GM18526 (cell line): ENCODE measurements around the gene KCNK10.

Experiments
- POLR2A ChIP-seq: IDR thresholded peaks from 3 replicates; pipeline ENCODE4 v1.6.1; 2011; ENCODE audit not compliant: insufficient read length; ENCODE audit errors: extremely low read depth

The KCNK10 gene, protein sequence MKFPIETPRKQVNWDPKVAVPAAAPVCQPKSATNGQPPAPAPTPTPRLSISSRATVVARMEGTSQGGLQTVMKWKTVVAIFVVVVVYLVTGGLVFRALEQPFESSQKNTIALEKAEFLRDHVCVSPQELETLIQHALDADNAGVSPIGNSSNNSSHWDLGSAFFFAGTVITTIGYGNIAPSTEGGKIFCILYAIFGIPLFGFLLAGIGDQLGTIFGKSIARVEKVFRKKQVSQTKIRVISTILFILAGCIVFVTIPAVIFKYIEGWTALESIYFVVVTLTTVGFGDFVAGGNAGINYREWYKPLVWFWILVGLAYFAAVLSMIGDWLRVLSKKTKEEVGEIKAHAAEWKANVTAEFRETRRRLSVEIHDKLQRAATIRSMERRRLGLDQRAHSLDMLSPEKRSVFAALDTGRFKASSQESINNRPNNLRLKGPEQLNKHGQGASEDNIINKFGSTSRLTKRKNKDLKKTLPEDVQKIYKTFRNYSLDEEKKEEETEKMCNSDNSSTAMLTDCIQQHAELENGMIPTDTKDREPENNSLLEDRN

DNA sequence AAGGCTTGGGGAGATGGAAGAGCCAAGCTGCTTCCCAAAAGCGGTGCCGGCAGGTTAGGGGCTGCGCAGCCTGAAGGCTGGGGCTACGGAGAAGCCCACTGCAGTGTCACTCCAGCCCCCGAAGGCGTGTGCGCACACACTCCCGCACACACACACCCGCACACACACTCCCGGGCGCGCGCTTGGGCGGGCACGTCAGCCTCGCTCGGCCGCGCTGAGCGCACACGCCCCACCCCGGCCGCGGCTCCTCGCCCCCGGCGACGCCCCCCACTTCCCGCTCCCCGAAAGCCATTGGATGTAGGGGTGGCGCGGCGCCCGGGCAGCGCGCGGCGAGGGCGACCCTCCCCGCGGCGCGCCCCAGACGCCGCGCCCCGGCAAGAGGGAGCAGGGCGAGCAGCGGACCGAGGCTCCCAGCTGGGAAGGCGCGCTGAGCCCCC is at the start of gene KCNK10:
Gene KCNK10, minus strand, starts transcription at position 184 of the 437 bp plus-strand sequence. CDS start 471 bp downstream, outside the sequence.
- no peak for TF ChIP-seq POLR2A

DNA sequence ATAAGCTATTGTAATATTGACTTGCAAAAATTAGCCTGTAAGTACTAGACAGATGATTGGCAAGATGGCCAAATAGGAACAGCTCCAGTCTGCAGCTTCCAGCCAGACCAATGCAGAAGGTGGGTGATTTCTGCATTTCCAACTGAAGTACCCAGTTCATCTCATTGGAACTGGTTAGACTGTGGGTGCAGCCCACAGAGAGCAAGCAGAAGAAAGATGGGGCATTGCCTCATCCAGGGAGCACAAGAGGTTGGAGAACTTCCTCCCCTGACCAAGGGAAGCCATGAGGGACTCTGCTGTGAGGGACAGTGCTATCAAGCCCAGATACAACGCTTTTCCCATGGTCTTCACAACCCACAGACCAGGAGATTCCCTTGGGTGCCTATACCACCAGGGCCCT is 46.4 kb upstream of the KCNK10 start:
- TF ChIP-seq POLR2A: no peak

DNA sequence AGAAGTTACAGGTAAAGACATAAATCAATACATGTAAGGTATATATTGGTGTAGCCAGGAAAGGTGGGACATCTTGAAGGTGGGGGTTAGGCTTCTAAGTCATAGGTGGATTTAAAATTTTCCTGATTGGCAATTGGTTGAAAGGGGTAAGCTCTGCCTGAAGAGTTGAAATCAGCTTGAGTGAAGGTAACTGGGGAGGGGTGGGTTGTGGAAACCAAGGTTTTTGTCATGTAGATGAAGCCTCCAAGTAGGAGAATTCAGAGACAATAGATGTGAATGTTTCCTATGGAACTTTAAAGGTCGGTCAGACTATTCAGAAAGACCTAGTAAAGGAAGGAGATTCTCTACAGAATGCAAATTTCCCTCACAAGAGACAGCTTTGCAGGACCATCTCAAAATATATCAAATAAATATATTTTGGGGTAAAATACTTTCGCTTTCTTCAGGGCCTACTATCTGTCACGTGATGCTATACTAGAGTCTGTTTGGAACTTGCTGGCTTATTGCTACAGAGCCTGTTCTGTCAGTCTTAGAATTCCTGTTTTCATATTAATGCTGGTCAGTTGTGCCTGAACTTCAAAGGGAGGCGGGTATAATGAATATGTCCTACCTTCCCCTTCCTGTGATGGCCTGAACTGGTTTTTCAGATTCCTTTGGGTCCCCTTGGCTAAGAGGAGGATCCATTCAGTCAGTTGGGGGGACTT is 41.8 kb upstream of the KCNK10 start:
- no peak for TF ChIP-seq POLR2A

DNA sequence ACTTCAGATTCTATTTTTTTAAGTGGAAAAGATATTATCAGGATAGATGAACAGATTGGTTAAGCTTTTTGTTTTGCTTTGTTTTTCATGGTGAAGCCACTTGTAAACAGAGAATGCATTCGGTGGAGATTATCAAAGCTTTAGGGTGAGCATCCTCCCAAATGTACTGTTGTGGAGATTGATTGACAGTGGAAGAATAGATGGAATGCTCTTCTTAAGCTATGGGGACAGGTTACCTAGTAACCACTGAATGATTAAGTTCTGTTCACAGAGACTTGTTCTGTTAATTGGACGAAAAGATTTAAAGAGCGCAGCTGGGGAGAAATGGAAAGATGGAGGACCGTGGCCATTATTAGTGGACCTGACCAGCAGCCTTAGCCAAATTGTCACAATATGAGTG is 40.6 kb upstream of the KCNK10 start:
- TF ChIP-seq POLR2A: no peak

DNA sequence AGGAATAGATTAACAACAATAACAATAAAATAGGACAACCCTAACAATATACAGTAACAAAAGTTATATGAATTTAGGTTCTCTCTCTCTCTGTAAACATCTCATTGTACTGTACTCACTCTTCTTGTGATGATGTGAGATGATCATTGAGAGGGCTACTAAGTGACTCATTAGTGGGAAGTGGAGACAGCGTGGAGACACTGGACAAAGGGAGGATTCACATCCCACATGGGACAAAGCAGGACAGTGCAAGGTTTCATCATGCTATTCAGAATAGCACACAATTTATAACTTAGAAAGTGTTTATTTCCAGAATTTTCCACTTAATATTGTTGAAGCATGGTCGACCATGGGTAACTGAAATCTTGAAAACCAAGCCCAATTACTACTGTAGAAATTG is 36.4 kb upstream of the KCNK10 start:
- no peak for TF ChIP-seq POLR2A

DNA sequence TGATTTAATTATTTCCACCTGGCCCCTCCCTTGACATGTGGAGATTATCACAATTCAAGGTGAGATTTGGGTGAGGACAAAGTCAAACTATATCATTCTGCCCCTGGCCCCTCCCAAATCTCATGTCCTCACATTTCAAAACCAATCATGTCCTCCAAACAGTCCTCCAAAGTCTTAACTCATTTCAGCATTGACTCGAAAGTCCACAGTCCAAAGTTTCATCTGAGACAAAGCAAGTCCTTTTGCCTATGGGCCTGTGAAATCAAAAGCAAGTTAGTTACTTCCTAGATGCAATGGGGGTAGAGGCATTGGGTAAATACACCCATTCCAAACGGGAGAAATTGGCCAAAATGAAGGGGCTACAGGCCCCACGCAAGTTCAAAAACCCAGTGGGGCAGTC is 31.3 kb upstream of the KCNK10 start:
- TF ChIP-seq POLR2A: no peak

DNA sequence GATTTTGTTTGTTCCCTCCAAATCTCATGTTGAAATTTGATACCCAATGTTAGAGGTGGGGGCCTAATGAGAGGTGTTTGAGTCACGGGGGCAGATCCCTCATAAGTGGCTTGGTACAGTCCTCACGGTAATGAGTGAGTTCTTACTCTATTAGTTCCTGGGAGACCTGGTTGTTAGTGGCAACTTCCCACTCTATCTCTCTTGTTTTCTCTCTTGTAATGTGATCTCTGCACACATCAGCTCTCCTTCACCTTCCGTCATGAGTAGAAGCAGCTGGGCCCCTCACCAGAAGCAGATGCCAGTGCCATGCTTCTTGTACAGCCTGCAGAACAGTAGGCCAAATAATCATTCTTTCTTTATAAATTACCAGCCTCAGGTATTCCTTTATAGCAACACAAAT is 29.6 kb upstream of the KCNK10 start:
- no peak for TF ChIP-seq POLR2A

DNA sequence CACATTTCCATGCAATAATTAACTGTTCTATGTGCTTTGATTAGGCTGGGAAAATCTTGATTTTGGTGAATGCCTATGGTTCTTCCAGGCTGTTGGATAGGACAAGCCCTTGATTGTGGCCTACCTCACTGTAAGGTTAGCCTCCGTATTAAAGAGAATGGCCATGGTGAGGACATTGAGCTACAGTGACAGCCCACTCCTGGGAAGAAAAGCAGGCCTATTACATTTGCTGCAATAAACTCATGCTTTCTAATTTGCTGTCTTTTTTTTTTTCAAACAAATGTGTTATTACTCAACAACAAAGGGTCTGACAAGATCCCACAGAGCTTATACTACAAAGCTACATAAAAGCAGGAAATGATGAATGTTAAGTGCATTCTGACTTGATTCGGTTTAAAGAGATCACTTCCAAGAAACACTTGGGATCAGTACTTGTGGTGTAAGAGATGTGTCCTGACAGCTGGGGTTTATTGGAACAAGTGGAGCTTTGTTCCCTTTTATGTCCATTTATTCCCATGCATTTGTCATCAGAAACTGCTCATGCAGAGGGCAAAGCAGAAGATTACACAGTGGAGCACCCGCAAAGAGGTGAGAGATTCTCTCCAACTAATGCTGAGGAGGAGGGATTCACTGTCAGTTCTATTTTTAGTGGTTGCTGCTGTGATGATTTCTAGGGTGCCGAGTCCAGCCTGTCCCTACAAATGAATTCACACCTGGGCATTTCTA is 29.1 kb upstream of the KCNK10 start:
- TF ChIP-seq POLR2A: no peak

DNA sequence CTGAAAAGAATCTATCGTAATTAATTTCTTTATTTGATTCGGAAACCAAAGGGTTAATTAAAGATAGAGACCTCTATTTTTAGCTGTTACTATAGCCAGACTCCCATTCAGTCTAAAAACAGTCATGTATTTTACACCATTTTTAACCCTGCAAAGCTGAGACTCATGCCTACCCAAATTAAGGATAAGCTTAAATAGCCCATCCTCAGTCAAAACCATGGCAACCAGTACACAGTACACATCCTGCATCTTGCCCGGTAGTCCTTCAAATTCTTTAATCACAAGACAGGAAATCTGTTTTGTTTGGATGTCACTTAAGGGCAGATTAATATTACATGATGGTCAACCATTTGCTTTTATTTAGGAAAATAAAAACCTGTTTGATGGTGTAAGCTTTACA is 25.5 kb upstream of the KCNK10 start:
- TF ChIP-seq POLR2A: no peak

DNA sequence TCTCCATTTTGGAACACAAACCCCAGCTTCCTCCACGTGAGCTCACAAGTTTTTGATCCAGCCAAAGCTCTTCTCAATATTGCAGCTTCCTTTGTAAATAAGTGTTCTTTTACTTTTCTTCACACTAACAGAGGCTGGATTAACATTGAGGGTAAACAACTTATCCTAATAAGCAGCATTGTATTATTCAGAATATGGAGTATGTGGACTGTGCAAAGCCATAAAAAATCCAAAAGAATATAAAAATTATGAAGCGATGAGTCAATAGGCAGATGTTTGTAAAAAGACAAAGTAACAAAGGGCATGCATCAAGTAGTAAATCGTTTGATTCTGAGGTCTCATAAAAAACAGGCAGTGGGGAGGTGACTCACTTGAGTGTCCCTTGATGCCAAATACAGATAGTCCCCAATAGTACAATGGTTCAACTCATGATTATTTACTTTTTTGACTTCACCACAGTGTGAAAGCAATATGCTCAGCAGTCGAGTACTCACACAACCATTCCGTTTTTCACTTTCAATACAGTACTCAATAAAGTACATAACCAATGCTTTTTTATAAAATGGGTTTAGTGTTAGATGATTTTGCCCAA is 23.1 kb upstream of the KCNK10 start:
- no peak for TF ChIP-seq POLR2A

DNA sequence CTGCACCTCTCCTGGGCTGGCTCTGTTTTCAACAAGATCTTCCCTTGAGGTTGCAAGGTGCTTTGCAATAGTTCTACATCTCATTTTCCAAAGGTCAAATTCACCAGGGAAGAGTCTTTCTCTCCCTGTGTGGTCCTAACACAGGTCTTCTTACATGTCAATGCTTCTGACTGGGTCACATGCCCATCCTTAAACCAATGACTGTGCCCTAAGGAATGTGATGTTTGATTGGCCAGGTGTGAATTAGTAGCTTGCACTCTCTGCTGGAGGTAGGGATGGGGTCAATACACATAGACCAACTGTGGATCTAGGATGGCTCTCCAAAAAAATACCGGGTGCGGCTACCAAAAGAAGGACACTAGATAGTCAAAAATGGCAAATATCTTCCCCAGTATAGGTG is 19.9 kb upstream of the KCNK10 start:
- no peak for TF ChIP-seq POLR2A

DNA sequence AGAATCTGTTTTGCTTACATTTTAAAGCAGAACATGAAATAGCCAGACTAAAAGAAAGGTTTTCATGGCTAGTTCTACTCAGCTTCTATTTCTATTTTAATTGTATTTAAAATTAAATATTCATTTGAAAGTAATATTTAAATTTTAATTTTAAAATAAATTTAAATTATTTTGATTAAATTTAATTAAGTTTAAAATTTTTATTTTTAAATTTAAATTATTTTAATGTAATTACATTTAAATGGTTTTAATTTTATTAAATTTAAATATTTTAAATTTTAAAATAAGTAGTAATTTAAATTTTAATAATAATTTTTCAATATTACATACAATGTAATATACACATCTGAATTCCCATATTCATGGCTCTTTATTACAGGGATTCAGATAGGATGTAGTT is 17.3 kb upstream of the KCNK10 start:
- no peak for TF ChIP-seq POLR2A

DNA sequence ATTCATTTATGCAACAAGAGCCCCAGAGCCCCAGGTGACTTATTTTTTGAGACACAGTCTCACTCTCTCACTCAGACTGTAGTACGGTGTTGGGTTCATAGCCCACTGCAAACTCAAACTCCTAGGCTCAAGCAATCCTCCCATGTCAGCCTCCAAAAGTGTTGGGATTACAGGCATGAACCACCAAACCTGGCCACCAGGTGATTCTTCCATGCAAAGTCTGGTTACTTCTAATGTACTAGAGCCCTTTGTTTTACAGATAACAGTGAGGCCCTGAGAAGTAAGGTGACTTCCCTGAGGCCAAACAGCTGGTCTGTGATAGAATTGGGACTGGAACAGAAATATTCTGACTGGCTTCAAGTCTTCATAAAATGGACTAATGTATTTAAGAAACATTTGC is 10.0 kb upstream of the KCNK10 start:
- no peak for TF ChIP-seq POLR2A

DNA sequence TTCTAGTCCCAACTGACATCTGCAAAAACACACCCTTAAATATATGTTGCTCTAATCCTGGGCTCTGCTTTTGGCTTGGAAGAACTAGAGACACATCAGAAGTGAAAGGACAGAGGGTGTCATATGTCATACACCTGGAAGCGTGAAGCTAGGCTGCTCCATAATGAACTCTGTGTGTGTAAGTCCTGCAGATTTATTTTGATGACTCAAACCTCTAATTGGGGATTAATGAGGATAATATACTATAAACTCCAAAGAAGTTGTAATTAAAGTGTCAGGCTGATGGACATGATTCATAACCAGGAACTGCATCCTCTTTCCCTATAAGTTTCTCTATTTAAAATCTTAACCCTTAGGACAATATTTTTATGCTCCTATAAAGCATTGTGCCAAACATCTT is 4.4 kb upstream of the KCNK10 start:
- no peak for TF ChIP-seq POLR2A
